RWPE2 (cell line): ENCODE results near the gene PRPH.
"Not testable (repeated sequence)": the region's sequence is repeated elsewhere in the genome, so short reads cannot be mapped to it uniquely, and the experiment has no call there.

Experiments used
- ATAC-seq: fragments of 200-7000 bp; cut with Tn5 transposase; 3 replicates; pipeline ENCODE4 v1.9.1; 2021; ENCODE audit warnings: low read depth
- DNase-seq: peaks from one replicate; pipeline ENCODE4 v3.0.0-alpha.2; 2020; ENCODE audit warnings: low spot score
- H3K27ac ChIP-seq: fragments of 450-650 bp; 2 replicates; pipeline ENCODE4 v1.5.1; 2017; ENCODE audit warnings: mild to moderate bottlenecking; ENCODE audit not compliant: poor library complexity, severe bottlenecking
- H3K27me3 ChIP-seq: fragments of 250-450 bp; sonication (Bioruptor Pico); 2 replicates; pipeline ENCODE4 v1.5.1; 2021; ENCODE audit warnings: mild to moderate bottlenecking, moderate library complexity; ENCODE audit not compliant: insufficient read depth, poor library complexity, severe bottlenecking
- H3K36me3 ChIP-seq: fragments of 250-450 bp; sonication (Bioruptor Pico); 2 replicates; pipeline ENCODE4 v1.5.1; 2020; ENCODE audit warnings: low read depth, mild to moderate bottlenecking, moderate library complexity
- H3K4me1 ChIP-seq: fragments of 250-450 bp; sonication (Bioruptor Pico); 2 replicates; pipeline ENCODE4 v1.5.1; 2021; ENCODE audit warnings: mild to moderate bottlenecking, moderate library complexity; ENCODE audit not compliant: insufficient read depth, poor library complexity, severe bottlenecking
- H3K4me3 ChIP-seq: fragments of 250-450 bp; sonication (Bioruptor Pico); 2 replicates; pipeline ENCODE4 v1.5.1; 2021; ENCODE audit warnings: mild to moderate bottlenecking, moderate library complexity; ENCODE audit not compliant: severe bottlenecking
- H3K9me3 ChIP-seq: fragments of 250-450 bp; sonication (Bioruptor Pico); 2 replicates; pipeline ENCODE4 v1.5.1; 2021; ENCODE audit warnings: mild to moderate bottlenecking, moderate library complexity; ENCODE audit not compliant: severe bottlenecking
- TF ChIP-seq, protein P1 (sequence below): fragments of 450-650 bp; IDR thresholded peaks from one replicate; pipeline ENCODE4 v1.5.1; 2017; ENCODE audit warnings: mild to moderate bottlenecking, moderate library complexity; ENCODE audit not compliant: poor library complexity, severe bottlenecking

PRPH gene

DNA sequence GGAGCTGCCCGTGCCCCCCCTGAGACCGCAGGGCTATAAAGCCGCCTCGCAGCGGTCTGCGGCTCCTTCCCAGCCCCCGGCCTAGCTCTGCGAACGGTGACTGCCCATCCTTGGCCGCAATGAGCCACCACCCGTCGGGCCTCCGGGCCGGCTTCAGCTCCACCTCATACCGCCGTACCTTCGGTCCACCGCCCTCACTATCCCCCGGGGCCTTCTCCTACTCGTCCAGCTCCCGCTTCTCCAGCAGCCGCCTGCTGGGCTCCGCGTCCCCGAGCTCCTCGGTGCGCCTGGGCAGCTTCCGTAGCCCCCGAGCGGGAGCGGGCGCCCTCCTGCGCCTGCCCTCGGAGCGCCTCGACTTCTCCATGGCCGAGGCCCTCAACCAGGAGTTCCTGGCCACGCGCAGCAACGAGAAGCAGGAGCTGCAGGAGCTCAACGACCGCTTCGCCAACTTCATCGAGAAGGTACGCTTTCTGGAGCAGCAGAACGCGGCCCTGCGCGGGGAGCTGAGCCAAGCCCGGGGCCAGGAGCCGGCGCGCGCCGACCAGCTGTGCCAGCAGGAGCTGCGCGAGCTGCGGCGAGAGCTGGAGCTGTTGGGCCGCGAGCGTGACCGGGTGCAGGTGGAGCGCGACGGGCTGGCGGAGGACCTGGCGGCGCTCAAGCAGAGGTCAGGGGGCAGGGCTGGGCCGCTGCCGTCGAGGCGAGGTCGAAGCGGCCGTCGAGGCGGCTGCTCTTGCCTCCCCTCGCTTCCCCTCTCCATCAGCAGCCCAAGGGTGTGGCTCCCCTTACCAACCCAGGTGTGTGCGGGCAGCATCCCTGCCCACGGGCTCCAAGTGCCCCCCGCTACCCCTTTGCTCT is at the start of gene PRPH:
Gene PRPH, plus strand, starts transcription at position 66 of the 855 bp plus-strand sequence. Its CDS starts 54 bp downstream, at position 120.
- H3K27me3 ChIP-seq: peaks cover 24% of the 10 kb centered on the region
- H3K27ac ChIP-seq: no peak within 1 kb of the TSS
- no peaks in the 10 kb centered on the region for H3K9me3 ChIP-seq
- H3K4me3 ChIP-seq: no peak within 1 kb of the TSS
- ATAC-seq (no peak), DNase-seq (peak; percentile 53)
- H3K36me3 ChIP-seq: no peaks in the 10 kb centered on the region
- TF ChIP-seq, protein P1, sequence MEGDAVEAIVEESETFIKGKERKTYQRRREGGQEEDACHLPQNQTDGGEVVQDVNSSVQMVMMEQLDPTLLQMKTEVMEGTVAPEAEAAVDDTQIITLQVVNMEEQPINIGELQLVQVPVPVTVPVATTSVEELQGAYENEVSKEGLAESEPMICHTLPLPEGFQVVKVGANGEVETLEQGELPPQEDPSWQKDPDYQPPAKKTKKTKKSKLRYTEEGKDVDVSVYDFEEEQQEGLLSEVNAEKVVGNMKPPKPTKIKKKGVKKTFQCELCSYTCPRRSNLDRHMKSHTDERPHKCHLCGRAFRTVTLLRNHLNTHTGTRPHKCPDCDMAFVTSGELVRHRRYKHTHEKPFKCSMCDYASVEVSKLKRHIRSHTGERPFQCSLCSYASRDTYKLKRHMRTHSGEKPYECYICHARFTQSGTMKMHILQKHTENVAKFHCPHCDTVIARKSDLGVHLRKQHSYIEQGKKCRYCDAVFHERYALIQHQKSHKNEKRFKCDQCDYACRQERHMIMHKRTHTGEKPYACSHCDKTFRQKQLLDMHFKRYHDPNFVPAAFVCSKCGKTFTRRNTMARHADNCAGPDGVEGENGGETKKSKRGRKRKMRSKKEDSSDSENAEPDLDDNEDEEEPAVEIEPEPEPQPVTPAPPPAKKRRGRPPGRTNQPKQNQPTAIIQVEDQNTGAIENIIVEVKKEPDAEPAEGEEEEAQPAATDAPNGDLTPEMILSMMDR: no peak
- H3K4me1 ChIP-seq: no peaks in the 10 kb centered on the region

DNA sequence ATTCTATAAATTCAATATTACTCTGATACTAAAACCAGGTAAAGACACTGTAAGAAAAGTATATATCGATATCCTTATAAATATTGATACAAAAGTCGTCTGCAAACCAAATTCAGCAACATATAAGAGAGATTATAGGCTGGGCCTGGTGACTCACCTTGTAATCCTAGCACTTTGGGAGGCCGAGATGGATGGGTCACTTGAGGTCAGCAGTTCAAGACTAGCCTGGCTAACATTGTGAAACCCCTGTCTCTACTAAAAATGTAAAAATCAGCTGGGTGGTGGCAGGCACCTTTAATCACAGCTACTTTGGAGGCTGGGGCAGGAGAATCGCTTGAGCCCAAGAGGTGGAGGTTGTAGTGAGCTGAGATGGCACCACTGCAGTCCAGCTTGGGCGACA is 43.6 kb upstream of the PRPH start:
- TF ChIP-seq, protein P1: no peak
- no peak for ATAC-seq
- Histone ChIP-seq H3K27ac (no peak overlapping the region), H3K4me1 (no peaks in the 10 kb centered on the region), H3K27me3 (no peaks in the 10 kb centered on the region), H3K9me3 (no peaks in the 10 kb centered on the region), H3K4me3 (no peak overlapping the region), H3K36me3 (no peaks in the 10 kb centered on the region)
- DNase-seq: no peak

DNA sequence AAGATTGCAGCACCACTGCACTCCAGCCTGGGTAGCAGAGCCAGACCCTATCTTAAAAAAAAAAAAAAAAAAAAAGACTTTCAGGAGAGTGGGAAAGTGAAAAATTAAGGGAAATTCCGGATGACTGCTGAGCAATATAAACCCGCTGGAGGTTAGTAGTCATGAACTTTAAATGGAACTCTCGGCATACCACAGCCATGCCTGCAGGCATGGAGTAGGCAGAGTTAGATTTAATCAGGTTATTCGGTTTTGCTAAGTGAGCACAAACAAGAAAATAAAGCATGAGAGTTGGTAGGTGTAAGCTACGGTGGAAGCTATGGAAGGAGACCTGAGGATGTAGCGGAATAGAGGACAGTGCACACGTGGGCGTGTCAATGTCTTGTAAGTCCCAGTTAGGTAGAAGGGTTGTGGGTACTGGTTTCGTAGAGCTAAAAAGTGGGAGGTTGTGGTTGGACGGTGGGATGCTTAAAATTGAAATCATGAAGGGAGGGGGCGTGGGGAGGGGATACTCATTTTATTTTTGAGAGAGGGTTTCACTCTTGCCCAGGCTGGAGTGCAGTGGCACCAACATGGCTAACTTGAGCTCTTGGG is 41.8 kb upstream of the PRPH start:
- ATAC-seq: no peak

DNA sequence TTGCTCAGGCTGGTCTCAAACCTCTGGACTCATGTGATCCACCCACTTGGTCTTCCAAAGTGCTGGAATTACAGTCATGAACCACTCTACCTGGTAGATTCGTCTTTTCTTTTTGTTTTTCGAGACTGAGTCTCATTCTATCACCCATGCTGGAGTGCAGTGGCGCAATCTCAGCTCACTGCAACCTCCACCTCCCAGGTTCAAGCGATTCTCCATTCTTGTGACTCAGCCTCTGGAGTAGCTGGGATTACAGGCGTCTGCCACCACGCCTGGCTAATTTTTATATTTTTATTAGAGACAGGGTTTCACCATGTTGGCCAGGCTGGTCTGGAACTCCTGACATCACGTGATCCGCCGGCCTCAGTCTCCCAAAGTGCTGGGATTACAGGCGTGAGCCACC is 39.5 kb upstream of the PRPH start:
- DNase-seq, H3K27ac ChIP-seq, ATAC-seq: not testable (repeated sequence)

More for the DNA sequence above, 41.8 kb upstream of the PRPH start:
- Histone ChIP-seq H3K4me1 (no peaks in the 10 kb centered on the region), H3K36me3 (no peaks in the 10 kb centered on the region), H3K4me3 (no peak overlapping the region), H3K27me3 (no peaks in the 10 kb centered on the region), H3K27ac (no peak overlapping the region), H3K9me3 (no peaks in the 10 kb centered on the region)
- DNase-seq: no peak
- TF ChIP-seq, protein P1: no peak

DNA sequence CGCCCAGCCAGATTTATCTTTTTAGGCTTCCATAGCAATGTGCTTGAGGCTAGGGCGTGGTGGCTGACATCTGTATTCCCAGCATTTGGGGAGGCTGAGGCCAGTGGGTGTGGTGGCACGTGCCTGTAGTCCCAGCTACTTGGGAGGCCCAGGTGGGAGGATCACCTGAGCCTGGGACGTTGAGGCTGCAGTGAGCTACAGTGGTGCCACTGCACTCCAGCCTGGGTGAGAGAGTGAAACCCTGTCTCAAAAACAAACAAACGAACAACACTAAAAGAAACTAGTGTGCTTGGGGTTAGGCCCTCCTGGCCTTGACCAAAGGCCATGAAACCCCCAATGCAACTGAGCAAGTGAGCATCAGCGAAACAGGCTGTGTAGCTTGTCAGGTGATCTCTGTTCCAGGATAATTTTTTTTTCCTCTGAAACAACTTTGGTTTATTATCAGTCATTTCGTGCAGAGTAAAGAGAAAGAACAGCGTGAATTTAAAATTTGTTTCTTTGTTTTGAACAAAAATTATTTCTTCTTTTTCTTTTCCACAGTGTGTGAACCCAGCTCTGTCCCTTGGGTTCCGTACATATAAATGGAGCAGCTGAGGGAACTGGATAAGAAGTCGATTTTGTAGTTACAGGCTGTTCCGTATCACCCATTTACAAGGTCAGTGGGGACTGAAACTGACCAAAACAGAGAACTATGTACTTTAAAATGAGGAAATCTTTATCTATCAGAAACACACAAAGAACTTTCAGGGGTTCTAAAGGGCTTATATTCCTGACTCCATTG is 38.9 kb upstream of the PRPH start:
- Histone ChIP-seq H3K27me3 (no peaks in the 10 kb centered on the region), H3K4me1 (peaks cover 20% of the 10 kb centered on the region), H3K36me3 (no peaks in the 10 kb centered on the region), H3K27ac (no peak overlapping the region), H3K9me3 (no peaks in the 10 kb centered on the region), H3K4me3 (no peak overlapping the region)
- DNase-seq (no peak), ATAC-seq (no peak)
- TF ChIP-seq, protein P1: no peak

More for the DNA sequence above, 39.5 kb upstream of the PRPH start:
- not testable (repeated sequence) for H3K36me3 ChIP-seq, H3K4me3 ChIP-seq, H3K9me3 ChIP-seq, H3K27me3 ChIP-seq
- peaks cover 15% of the 10 kb centered on the region for H3K4me1 ChIP-seq

DNA sequence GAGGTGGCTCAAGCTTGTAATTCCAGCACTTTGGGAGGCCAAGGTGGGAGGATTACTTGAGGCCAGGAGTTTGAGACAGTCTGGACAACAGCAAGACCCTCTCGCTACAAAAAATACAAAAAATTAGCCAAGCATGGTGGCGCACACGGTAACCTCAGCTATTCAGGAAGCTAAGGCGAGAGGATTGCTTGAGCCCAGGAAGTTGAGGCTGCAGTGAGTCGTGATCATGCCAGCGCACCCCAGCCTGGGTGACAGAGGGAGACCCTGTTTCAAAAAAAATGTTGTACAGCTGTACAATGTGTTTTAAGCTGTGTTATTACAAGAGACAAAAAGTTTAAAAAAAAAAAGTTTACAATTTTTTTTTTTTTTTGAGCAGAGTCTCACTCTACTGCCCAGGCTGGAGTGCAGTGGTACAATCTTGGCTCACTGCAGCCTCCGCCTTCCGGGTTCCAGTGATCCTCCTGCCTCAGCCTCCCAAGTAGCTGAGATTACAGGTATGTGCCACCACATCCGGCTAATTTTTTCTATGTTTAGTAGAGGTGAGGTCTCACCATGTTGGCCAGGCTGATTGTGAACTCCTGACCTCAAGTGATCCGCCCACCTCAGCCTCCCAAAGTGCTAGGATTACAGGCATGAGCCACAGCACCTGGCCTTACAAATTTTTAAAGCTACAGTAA is 37.3 kb upstream of the PRPH start:
- not testable (repeated sequence) for H3K9me3 ChIP-seq, H3K27ac ChIP-seq, DNase-seq, H3K36me3 ChIP-seq, ATAC-seq, H3K27me3 ChIP-seq, H3K4me3 ChIP-seq
- peaks cover 29% of the 10 kb centered on the region for H3K4me1 ChIP-seq
